Skeletal muscle satellite cell (primary cell): ENCODE measurements around the gene HOXC6.
A peak's percentile ranks its signal among the peaks of the same experiment; 100 is the strongest.
"Not testable (repeated sequence)": the region's sequence is repeated elsewhere in the genome, so short reads cannot be mapped to it uniquely, and the experiment has no call there.

Experiments used
- H3K27me3 ChIP-seq: 2 replicates; pipeline ENCODE4 v1.7.0; 2013; ENCODE audit warnings: low read length; ENCODE audit not compliant: control insufficient read depth, insufficient read depth
- H3K36me3 ChIP-seq: 2 replicates; pipeline ENCODE4 v1.7.0; 2013; ENCODE audit warnings: mild to moderate bottlenecking, control low read depth, low read length; ENCODE audit not compliant: insufficient read depth
- H3K4me1 ChIP-seq: 2 replicates; pipeline ENCODE4 v1.7.0; 2013; ENCODE audit warnings: low read length; ENCODE audit not compliant: control insufficient read depth, insufficient read depth
- H3K4me2 ChIP-seq: 2 replicates; pipeline ENCODE4 v1.7.0; 2013; ENCODE audit warnings: mild to moderate bottlenecking, low read length
- H3K4me3 ChIP-seq: 2 replicates; pipeline ENCODE4 v1.7.0; 2013; ENCODE audit warnings: low read length
- H3K9ac ChIP-seq: 2 replicates; pipeline ENCODE4 v1.7.0; 2013; ENCODE audit warnings: mild to moderate bottlenecking, low read depth, low read length, moderate library complexity
- H3K9me3 ChIP-seq: replicated peaks from 2 replicates; pipeline ENCODE4 v1.7.0; 2013; ENCODE audit warnings: mild to moderate bottlenecking, control low read depth, low read length
- small RNA-seq: library from RNA; depleted of rRNA; stranded (forward); fragments of <200 nt; gene quantifications from one replicate; pipeline ENCODE3, GENCODE V24; 2012

Gene HOXC6

DNA sequence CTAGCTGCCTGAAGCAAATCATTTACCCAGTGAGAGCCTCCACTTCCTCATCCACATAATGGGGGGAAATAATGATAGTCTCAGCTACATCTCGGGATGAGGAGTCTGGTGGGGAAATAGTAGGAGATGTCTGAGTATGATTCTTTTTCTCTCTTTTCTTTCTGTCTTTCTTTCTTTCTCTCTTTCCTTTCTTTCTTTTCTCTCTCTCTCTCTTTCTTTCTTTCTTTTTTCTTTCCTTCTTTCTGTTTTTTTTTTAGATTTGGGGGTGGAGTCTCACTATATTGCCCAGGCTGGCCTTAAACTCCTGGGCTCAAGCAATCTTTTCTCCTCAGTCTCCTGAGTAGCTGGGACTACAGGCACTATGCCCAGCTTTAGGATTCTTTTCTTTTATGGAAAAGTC, 38.2 kb downstream of the HOXC6 start:
- H3K27me3 ChIP-seq: no peaks in the 10 kb centered on the region

DNA sequence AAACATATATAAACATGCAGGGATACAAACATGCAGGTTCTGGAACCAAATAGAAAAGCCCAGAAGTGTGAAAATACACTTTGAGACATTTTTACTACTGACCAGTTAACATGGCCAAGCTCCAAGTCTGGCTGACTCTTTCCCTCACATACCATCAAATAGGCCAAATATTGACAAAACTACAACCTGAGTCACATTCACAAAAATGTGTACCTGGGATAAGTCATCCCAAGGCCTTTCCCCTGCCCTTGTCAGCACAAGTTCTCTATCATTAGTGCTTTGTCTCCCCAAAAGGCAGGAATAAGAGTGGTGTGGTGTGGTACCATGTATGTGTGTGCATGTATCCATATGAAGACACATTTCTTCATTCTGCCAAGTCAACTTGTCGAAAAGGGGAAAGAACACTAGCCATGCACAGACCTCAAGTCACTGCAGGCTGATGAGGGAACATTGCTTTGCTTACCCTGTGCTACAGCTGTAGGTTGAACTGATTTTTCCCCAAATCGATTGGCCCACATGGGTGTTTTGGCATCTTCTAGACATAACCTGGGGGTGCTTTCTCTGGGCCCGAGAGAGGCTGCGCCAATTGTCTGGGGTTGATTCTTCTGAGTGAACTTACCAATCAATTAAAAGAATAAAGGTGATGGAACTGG, 40.3 kb downstream of the HOXC6 start:
- Histone ChIP-seq H3K4me1 (peaks cover 12% of the 10 kb centered on the region), H3K27me3 (no peaks in the 10 kb centered on the region), H3K4me2 (peak overlapping the region; percentile 13), H3K9ac (no peak overlapping the region), H3K36me3 (no peaks in the 10 kb centered on the region), H3K4me3 (no peak overlapping the region), H3K9me3 (no peaks in the 10 kb centered on the region)

More for the DNA sequence above, 38.2 kb downstream of the HOXC6 start:
- Histone ChIP-seq H3K4me2 (no peak overlapping the region), H3K9me3 (no peaks in the 10 kb centered on the region), H3K4me1 (peaks cover 5% of the 10 kb centered on the region), H3K9ac (no peak overlapping the region), H3K4me3 (no peak overlapping the region), H3K36me3 (no peaks in the 10 kb centered on the region)

- H3K9ac ChIP-seq: no peak overlapping the region
- peaks cover 12% of the 10 kb centered on the region for H3K4me1 ChIP-seq
- no peaks in the 10 kb centered on the region for H3K9me3 ChIP-seq
- no peak overlapping the region for H3K4me2 ChIP-seq
- no peaks in the 10 kb centered on the region for H3K36me3 ChIP-seq
- H3K27me3 ChIP-seq: no peaks in the 10 kb centered on the region
- no peak overlapping the region for H3K4me3 ChIP-seq
Observed at GRCh38 chr12:54071942-54072341, 43.7 kb downstream of the HOXC6 start.

GRCh38 chr12:54074308-54074707, 46.1 kb downstream of the HOXC6 start:
- no peak overlapping the region for H3K9ac ChIP-seq
- H3K4me3 ChIP-seq: no peak overlapping the region
- H3K9me3 ChIP-seq: no peaks in the 10 kb centered on the region
- H3K27me3 ChIP-seq: no peaks in the 10 kb centered on the region
- peaks cover 6% of the 10 kb centered on the region for H3K4me1 ChIP-seq
- no peaks in the 10 kb centered on the region for H3K36me3 ChIP-seq
- H3K4me2 ChIP-seq: no peak overlapping the region

DNA sequence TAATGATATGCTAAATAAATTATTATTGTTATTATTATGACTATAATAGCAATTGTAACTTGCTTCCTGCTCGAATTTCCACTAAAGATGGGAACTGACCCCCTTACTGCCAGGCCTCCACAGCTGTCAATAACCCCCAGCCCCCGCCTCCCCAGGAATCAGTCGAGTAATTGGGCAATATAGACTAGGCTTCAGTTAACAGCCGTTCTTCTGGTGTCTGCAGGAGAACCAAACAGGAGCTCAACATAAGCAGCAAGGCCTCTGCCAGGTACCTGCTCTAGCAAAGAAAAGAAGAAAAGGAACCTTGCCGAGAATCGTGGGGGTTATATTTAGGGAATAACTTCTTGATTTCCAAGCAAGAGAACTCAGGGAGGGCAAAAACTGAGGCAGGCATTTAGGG, 47.2 kb downstream of the HOXC6 start:
- no peak overlapping the region for H3K4me3 ChIP-seq
- H3K9ac ChIP-seq: no peak overlapping the region
- no peaks in the 10 kb centered on the region for H3K27me3 ChIP-seq
- peaks cover 6% of the 10 kb centered on the region for H3K4me1 ChIP-seq
- H3K4me2 ChIP-seq: no peak overlapping the region
- H3K9me3 ChIP-seq: no peaks in the 10 kb centered on the region
- H3K36me3 ChIP-seq: no peaks in the 10 kb centered on the region

DNA sequence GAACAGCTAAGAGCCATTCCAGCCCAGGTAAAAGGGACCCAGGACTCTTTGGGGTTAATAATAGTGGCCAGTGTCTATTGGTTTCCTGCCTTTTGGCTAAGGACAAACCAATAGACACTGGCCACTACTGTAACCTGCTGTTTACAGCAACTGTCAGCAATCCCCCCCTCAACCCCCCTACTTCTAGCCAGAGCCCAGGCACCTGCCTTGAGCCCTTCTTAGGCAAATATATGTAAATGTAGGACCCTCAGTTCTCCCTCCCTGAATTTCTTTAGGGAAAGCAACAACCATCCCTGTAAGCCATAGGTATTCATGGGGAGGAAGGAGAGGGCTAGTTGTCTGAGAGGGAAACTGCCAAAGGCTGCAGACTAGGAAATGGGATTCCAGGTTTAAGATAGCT, 47.7 kb downstream of the HOXC6 start:
- H3K9me3 ChIP-seq: no peaks in the 10 kb centered on the region
- H3K4me1 ChIP-seq: peaks cover 6% of the 10 kb centered on the region
- no peak overlapping the region for H3K9ac ChIP-seq
- H3K4me2 ChIP-seq: no peak overlapping the region
- H3K4me3 ChIP-seq: no peak overlapping the region
- H3K36me3 ChIP-seq: no peaks in the 10 kb centered on the region
- H3K27me3 ChIP-seq: no peaks in the 10 kb centered on the region

GRCh38 chr12:54077843-54078242, 49.6 kb downstream of the HOXC6 start:
- not testable (repeated sequence) for H3K9me3 ChIP-seq, H3K4me2 ChIP-seq, H3K27me3 ChIP-seq, H3K36me3 ChIP-seq, H3K4me3 ChIP-seq, H3K9ac ChIP-seq, H3K4me1 ChIP-seq

DNA sequence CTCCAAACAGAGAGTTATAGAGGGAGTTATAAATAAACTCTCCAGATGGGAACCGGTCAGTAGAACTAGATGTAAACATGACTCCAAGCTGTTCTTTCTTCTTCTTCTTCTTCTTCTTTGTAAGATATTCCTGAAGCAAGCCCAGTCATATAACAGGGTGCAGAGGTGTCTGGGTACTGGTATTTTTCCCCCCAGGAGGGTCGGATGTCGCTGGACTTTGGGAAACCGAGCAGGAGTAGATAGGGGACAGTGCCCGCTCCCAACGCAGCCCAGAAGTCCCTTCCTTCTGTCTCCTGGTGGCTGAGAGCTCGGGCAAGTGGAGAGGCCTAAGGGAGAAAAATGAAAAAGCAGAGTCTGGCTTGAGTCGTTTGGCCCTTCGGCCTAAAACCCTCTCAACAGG, 50.9 kb downstream of the HOXC6 start:
- not testable (repeated sequence) for H3K9ac ChIP-seq, H3K4me2 ChIP-seq, H3K27me3 ChIP-seq, H3K4me1 ChIP-seq, H3K9me3 ChIP-seq, H3K36me3 ChIP-seq, H3K4me3 ChIP-seq

Small RNAs within 50 kb of the gene (small RNA-seq; reads per million reads assigned to genes)
- gene HOXC5 (0.98 reads per million, percentile 29 among the genes with 10 or more reads in this experiment), gene MIR196A2 (0.42 reads per million), gene MIR615 (3.8 reads per million, percentile 82 among the genes with 10 or more reads in this experiment)
